ENCODE measurements around the gene ZCCHC7. TPM values are rescaled to one million over a fixed set of nuclear protein-coding genes. Genes with fewer than 3 reads are reported as not detected.

The ZCCHC7 gene
- total and polyA plus RNA-seq, 2 experiments from 2014 or later: 29.8 to 38.8 TPM

GRCh38 chr9:37364751-37365360 is 244.5 kb downstream of the ZCCHC7 start:
- TF ChIP-seq EZH2 (IDR thresholded peaks at IDR 0.05; ENCODE audit: low read depth, unreplicated experiment) (no peak), REST (IDR thresholded peaks at IDR 0.05; ENCODE audit: unreplicated experiment) (no peak), ZNF331 (CRISPR knock-in tag; IDR thresholded peaks at IDR 0.05; ENCODE audit: low read depth) (no peak), CTCF (conservative IDR thresholded peaks at IDR 0.05; ENCODE audit: low read depth in 2 of 2) (peak; percentile 52 to 77), ETS1 (IDR thresholded peaks at IDR 0.05) (no peak)
- peak; percentile 65 for DNase-seq (ENCODE audit: low spot score)
- peak; percentile 94 for ATAC-seq

GRCh38 chr9:37369671-37370070 is 249.3 kb downstream of the ZCCHC7 start:
- Mint-ChIP-seq H3K36me3 (ENCODE audit: low read depth) (no peaks in the 10 kb centered on the region), H3K9me3 (no peaks in the 10 kb centered on the region), H3K27me3 (ENCODE audit: insufficient read depth, low read depth, poor library complexity) (peaks cover 3% of the 10 kb centered on the region), H3K27ac (no peak overlapping the region), H3K4me1 (peaks cover 7% of the 10 kb centered on the region; the same call in 2 of the 3 replicates), H3K4me3 (no peak overlapping the region)
- Histone ChIP-seq H3K27ac (ENCODE audit: low read depth) (no peak overlapping the region), H2AFZ (no peak overlapping the region), H3K4me2 (no peak overlapping the region), H3K36me3 (ENCODE audit: insufficient read depth) (no peaks in the 10 kb centered on the region), H3K4me3 (no peak overlapping the region), H3F3A (replicated peaks; ENCODE audit: low read depth) (no peaks in the 10 kb centered on the region), H4K20me1 (replicated peaks; ENCODE audit: insufficient read depth) (no peaks in the 10 kb centered on the region), H3K9me2 (ENCODE audit: insufficient read depth) (no peaks in the 10 kb centered on the region), H3K4me1 (ENCODE audit: insufficient read depth) (no peaks in the 10 kb centered on the region), H3K79me2 (replicated peaks; ENCODE audit: insufficient read depth) (no peaks in the 10 kb centered on the region), H3K27me3 (ENCODE audit: insufficient read depth) (no peaks in the 10 kb centered on the region)
- DNase-seq (ENCODE audit: low spot score) (no peak), ATAC-seq (no peak)
- TF ChIP-seq STAT1 (IDR thresholded peaks at IDR 0.05; ENCODE audit: unreplicated experiment) (no peak), EZH2 (IDR thresholded peaks at IDR 0.05; ENCODE audit: low read depth, unreplicated experiment) (no peak), NANOG (IDR thresholded peaks at IDR 0.05; ENCODE audit: borderline replicate concordance) (no peak), JUNB (IDR thresholded peaks at IDR 0.05; ENCODE audit: unreplicated experiment) (no peak)

More at GRCh38 chr9:37364751-37365360, 244.5 kb downstream of the ZCCHC7 start:
- H3K4me3 ChIP-seq: no peak overlapping the region
- H3K9me2 ChIP-seq (ENCODE audit: insufficient read depth): 0 out of 2 replicates have a peak, but pooled peaks cover 2% of the 10 kb centered on the region
- H3K27ac Mint-ChIP-seq: no peak overlapping the region
- no peaks in the 10 kb centered on the region for H3K9me3 Mint-ChIP-seq
- peaks cover 4% of the 10 kb centered on the region for H3K27me3 Mint-ChIP-seq (ENCODE audit: insufficient read depth, low read depth, poor library complexity)
- no peak overlapping the region for H2AFZ ChIP-seq
- no peaks in the 10 kb centered on the region for H3K79me2 ChIP-seq (replicated peaks; ENCODE audit: insufficient read depth)
- H3K4me3 Mint-ChIP-seq: no peak overlapping the region
- H3K27ac ChIP-seq (ENCODE audit: low read depth): no peak overlapping the region
- H4K20me1 ChIP-seq (replicated peaks; ENCODE audit: insufficient read depth): no peaks in the 10 kb centered on the region
- no peaks in the 10 kb centered on the region for H3K36me3 Mint-ChIP-seq (ENCODE audit: low read depth)
- no peaks in the 10 kb centered on the region for H3K36me3 ChIP-seq (ENCODE audit: insufficient read depth)
- H3K4me1 Mint-ChIP-seq: no peaks in the 10 kb centered on the region
- H3F3A ChIP-seq (replicated peaks; ENCODE audit: low read depth): no peaks in the 10 kb centered on the region
- H3K4me2 ChIP-seq: no peak overlapping the region
- no peaks in the 10 kb centered on the region for H3K27me3 ChIP-seq (ENCODE audit: insufficient read depth)
- no peaks in the 10 kb centered on the region for H3K4me1 ChIP-seq (ENCODE audit: insufficient read depth)
